HCT116 (cell line): Measurements from ENCODE around the gene SH2D2A. TPM values are rescaled to one million over a fixed set of nuclear protein-coding genes. Genes with fewer than 3 reads are reported as not detected.

Experiments used
- ATAC-seq: fragments of 200-7000 bp; cut with Tn5 transposase; 2 replicates; pipeline ENCODE4 v1.9.1; 2020; ENCODE audit warnings: mild to moderate bottlenecking, moderate library complexity
- BruUV-seq: library from RNA; stranded (reverse); fragments of 400-500 nt; replicated peaks from 2 replicates; lab custom pipeline; 2021; lab: Mats Ljungman, UMichigan
- CTCF ChIA-PET: fragments of 300-600 bp; sonication (Branson Sonifier 250); formaldehyde crosslinking; loops from one replicate; lab custom pipeline; 2021; ENCODE audit warnings: antibody characterized with exemption; lab: Charles Lee
- POLR2A ChIA-PET: fragments of 300-600, 350-600 bp; sonication (Branson Sonifier 250); formaldehyde crosslinking; loops from one replicate; lab custom pipeline; 2021; ENCODE audit warnings: antibody characterized with exemption; lab: Charles Lee
- RAD21 ChIA-PET, 2 experiments: fragments of 300-600 bp; sonication (Branson Sonifier 250); formaldehyde crosslinking; loops; one replicate each; lab custom pipeline; 2023; ENCODE audit warnings: low total read pairs in 2 of 2; ENCODE audit not compliant: uncharacterized antibody in 2 of 2, unreplicated experiment in 2 of 2, low non-redundant PET in 1 of 2; lab: Charles Lee
- DNase-seq: peaks from one replicate; pipeline ENCODE4 v3.0.0-alpha.2; 2010; ENCODE audit warnings: low read depth, low spot score
- H2AFZ ChIP-seq: fragments of 200-600 bp; shearing (Covaris generic), sonication (generic); 2 replicates; pipeline ENCODE4 v1.6.1; 2017; ENCODE audit warnings: low read depth, mixed run types, mixed read lengths, antibody characterized with exemption, low read length; ENCODE audit not compliant: poor library complexity, severe bottlenecking
- H3K27ac ChIP-seq: 2 replicates; pipeline ENCODE4 v1.5.1; 2012; ENCODE audit warnings: low read depth, low read length
- H3K27me3 ChIP-seq: fragments of 200-600 bp; sonication (generic); 2 replicates; pipeline ENCODE4 v1.6.1; 2016; ENCODE audit warnings: mixed run types, low read length, mixed read lengths; ENCODE audit not compliant: insufficient read depth
- H3K36me3 ChIP-seq, 2 experiments: fragments of 200-500 bp in 1 of 2; fragments of 200-600 bp in 1 of 2; sonication (Bioruptor generic) in 1 of 2; sonication (generic) in 1 of 2; 2 replicates each; pipeline versions ENCODE4 v1.5.1 to v1.6.1; 2014 to 2016; ENCODE audit warnings: low read length in 2 of 2, inconsistent platforms in 1 of 2, mixed read lengths in 1 of 2, mixed run types in 1 of 2; ENCODE audit not compliant: insufficient read depth in 2 of 2, control insufficient read depth in 1 of 2
- H3K4me1 ChIP-seq, 2 experiments: fragments of 200-600 bp in 1 of 2; sonication (generic) in 1 of 2; 2 replicates each; pipeline versions ENCODE4 v1.5.1 to v1.6.1; 2012 to 2017; ENCODE audit warnings: low read length in 2 of 2, inconsistent platforms in 1 of 2, mild to moderate bottlenecking in 1 of 2, mixed read lengths in 1 of 2, mixed run types in 1 of 2, moderate library complexity in 1 of 2; ENCODE audit not compliant: insufficient read depth in 2 of 2, control insufficient read depth in 1 of 2
- H3K4me2 ChIP-seq: fragments of 200-600 bp; sonication (generic); 2 replicates; pipeline ENCODE4 v1.6.1; 2017; ENCODE audit warnings: mixed run types, low read length, mixed read lengths
- H3K4me3 ChIP-seq, 2 experiments: fragments of 200-600 bp in 1 of 2; sonication (generic) in 1 of 2; replicated peaks in 1 of 2; 2 replicates each; pipeline ENCODE4 v1.5.1; 2011 to 2016; ENCODE audit warnings: low read length in 2 of 2, control low read depth in 1 of 2, low read depth in 1 of 2, mild to moderate bottlenecking in 1 of 2, mixed read lengths in 1 of 2, mixed run types in 1 of 2
- H3K79me2 ChIP-seq: fragments of 200-600 bp; sonication (generic); 2 replicates; pipeline ENCODE4 v1.6.1; 2017; ENCODE audit warnings: mild to moderate bottlenecking, mixed run types, low read length, moderate library complexity, mixed read lengths; ENCODE audit not compliant: insufficient read depth
- H3K9ac ChIP-seq: fragments of 200-600 bp; sonication (generic); 2 replicates; pipeline ENCODE4 v1.6.1; 2016; ENCODE audit warnings: low read length, mixed read lengths
- H3K9me2 ChIP-seq: fragments of 200-600 bp; sonication (generic), shearing (Covaris generic); 2 replicates; pipeline ENCODE4 v1.6.1; 2017; ENCODE audit warnings: mixed run types, mild to moderate bottlenecking, moderate library complexity; ENCODE audit not compliant: insufficient read depth
- H3K9me3 ChIP-seq, 2 experiments: fragments of 200-500 bp in 1 of 2; fragments of 200-600 bp in 1 of 2; sonication (Bioruptor generic) in 1 of 2; sonication (generic) in 1 of 2; 2 replicates each; pipeline ENCODE4 v1.6.1; 2014 to 2017; ENCODE audit warnings: low read length in 2 of 2, mixed read lengths in 2 of 2, inconsistent platforms in 1 of 2, low read depth in 1 of 2, mild to moderate bottlenecking in 1 of 2, mixed run types in 1 of 2, moderate library complexity in 1 of 2; ENCODE audit not compliant: control insufficient read depth in 1 of 2, insufficient read depth in 1 of 2
- H4K20me1 ChIP-seq: fragments of 200-600 bp; sonication (generic), shearing (Covaris generic); 2 replicates; pipeline ENCODE4 v1.6.1; 2017; ENCODE audit warnings: mixed run types, mild to moderate bottlenecking, moderate library complexity; ENCODE audit not compliant: insufficient read depth
- ELF1 ChIP-seq: IDR thresholded peaks from 2 replicates; pipeline ENCODE4 v1.6.1; 2012; ENCODE audit warnings: low read depth, borderline replicate concordance
- RAD21 ChIP-seq: IDR thresholded peaks from 2 replicates; pipeline ENCODE4 v1.6.1; 2012; ENCODE audit warnings: low read depth, mild to moderate bottlenecking
- ZFX ChIP-seq: fragments of 450-650 bp; IDR thresholded peaks from 2 replicates; pipeline ENCODE4 v1.6.1; 2017
- intact Hi-C: fragments of 100-400 bp; cut with micrococcal nuclease; formaldehyde crosslinking; loops from 2 replicates; pipeline ENCODE4 v1.10.0; 2022
- total RNA-seq: library from RNA; stranded (reverse); gene quantifications from one replicate; pipeline ENCODE4 v1.2.1, GENCODE V29; 2021; ENCODE audit not compliant: unreplicated experiment
- TF ChIP-seq, protein P1 (sequence below): IDR thresholded peaks from 2 replicates; pipeline ENCODE4 v1.6.1; 2011; ENCODE audit warnings: mild to moderate bottlenecking, low read length, moderate library complexity; ENCODE audit not compliant: insufficient replicate concordance; ENCODE audit errors: extremely low read depth
- TF ChIP-seq, protein P2 (sequence below): IDR thresholded peaks from 2 replicates; pipeline ENCODE4 v1.6.1; 2012; ENCODE audit warnings: low read depth

Gene SH2D2A
- total RNA-seq, 1 experiment from 2014 or later: 4.8 TPM

DNA sequence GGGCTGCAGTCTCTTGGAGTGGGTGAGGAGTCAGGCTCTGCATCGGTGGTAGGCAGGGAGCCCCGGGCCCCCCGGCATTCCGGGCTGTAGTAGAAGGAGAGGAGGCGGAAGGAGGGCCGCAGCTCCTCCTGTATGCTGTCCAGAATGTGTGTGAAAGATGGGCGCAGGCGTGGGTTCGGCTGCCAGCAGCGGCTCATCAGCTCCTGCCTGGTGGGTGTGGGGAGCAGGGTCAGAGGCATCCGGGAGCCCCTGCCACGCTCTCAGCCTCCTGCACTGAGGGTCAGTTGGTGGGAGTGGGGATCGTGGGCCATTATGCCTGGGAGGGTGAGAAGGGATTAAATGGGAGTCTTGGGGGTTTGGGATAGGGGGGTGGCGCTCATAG lies 24.2 kb upstream of the SH2D2A start (continued):
- TF ChIP-seq, protein P1, sequence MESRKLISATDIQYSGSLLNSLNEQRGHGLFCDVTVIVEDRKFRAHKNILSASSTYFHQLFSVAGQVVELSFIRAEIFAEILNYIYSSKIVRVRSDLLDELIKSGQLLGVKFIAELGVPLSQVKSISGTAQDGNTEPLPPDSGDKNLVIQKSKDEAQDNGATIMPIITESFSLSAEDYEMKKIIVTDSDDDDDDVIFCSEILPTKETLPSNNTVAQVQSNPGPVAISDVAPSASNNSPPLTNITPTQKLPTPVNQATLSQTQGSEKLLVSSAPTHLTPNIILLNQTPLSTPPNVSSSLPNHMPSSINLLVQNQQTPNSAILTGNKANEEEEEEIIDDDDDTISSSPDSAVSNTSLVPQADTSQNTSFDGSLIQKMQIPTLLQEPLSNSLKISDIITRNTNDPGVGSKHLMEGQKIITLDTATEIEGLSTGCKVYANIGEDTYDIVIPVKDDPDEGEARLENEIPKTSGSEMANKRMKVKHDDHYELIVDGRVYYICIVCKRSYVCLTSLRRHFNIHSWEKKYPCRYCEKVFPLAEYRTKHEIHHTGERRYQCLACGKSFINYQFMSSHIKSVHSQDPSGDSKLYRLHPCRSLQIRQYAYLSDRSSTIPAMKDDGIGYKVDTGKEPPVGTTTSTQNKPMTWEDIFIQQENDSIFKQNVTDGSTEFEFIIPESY: no peak
- no peak for TF ChIP-seq ZFX
- TF ChIP-seq ELF1: no peak
- TF ChIP-seq, protein P2, sequence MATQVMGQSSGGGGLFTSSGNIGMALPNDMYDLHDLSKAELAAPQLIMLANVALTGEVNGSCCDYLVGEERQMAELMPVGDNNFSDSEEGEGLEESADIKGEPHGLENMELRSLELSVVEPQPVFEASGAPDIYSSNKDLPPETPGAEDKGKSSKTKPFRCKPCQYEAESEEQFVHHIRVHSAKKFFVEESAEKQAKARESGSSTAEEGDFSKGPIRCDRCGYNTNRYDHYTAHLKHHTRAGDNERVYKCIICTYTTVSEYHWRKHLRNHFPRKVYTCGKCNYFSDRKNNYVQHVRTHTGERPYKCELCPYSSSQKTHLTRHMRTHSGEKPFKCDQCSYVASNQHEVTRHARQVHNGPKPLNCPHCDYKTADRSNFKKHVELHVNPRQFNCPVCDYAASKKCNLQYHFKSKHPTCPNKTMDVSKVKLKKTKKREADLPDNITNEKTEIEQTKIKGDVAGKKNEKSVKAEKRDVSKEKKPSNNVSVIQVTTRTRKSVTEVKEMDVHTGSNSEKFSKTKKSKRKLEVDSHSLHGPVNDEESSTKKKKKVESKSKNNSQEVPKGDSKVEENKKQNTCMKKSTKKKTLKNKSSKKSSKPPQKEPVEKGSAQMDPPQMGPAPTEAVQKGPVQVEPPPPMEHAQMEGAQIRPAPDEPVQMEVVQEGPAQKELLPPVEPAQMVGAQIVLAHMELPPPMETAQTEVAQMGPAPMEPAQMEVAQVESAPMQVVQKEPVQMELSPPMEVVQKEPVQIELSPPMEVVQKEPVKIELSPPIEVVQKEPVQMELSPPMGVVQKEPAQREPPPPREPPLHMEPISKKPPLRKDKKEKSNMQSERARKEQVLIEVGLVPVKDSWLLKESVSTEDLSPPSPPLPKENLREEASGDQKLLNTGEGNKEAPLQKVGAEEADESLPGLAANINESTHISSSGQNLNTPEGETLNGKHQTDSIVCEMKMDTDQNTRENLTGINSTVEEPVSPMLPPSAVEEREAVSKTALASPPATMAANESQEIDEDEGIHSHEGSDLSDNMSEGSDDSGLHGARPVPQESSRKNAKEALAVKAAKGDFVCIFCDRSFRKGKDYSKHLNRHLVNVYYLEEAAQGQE: no peak

DNA sequence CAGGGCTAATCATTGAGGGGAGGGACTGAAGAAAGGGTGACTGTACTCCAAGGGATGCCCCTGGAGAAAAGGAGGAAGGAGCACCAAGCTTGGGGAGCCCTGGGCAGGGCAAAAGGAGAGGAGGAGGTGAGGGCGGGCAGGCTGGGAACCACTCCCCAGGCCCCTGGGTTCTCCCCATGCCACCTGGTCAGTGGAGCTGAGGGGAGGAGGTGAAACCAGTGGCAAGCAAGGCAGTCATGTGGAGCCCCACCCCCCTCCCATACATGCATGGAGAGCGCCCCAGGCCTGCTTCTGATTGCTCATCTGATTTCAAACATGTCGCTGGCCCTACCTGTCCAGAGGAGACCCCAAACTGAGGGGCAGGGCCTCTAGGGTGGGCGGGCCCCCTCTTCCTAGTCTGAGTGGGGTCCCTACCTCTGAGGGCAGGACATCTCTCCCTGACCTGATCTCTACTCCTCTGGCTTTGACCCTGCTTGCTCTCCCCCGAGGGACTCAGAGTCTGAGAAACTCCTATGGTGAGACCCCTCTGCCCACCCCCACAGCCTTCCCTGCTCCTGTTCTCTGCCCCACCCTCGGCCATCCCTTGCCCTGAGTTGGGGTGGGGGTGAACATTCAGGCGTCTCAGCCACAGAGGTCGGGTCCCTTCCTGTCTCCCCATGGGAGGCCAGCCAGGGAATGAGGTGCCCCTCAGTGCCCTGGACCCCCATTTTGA lies 23.7 kb upstream of the SH2D2A start:
- ChIA-PET CTCF (interaction anchor here (4.5 kb wide), 1 partner anchor 19 kb away, joined by 44 read pairs; the partner anchor contains the start of genes INSRR and NTRK1), POLR2A (no interaction called here)

More for the DNA sequence above, 23.7 kb upstream of the SH2D2A start:
- Histone ChIP-seq H3K36me3 (no peaks in the 10 kb centered on the region), H2AFZ (no peak overlapping the region), H3K4me3 (no peak overlapping the region), H3K9me3 (no peaks in the 10 kb centered on the region), H3K4me2 (no peak overlapping the region), H3K9ac (no peak overlapping the region), H3K27me3 (no peaks in the 10 kb centered on the region), H3K4me1 (no peaks in the 10 kb centered on the region), H3K79me2 (no peaks in the 10 kb centered on the region), H3K27ac (no peak overlapping the region), H4K20me1 (no peaks in the 10 kb centered on the region), H3K9me2 (no peaks in the 10 kb centered on the region)
- intact Hi-C loops: no loop called here
- ATAC-seq (no peak), DNase-seq (no peak)
- no TSS peak for BruUV-seq
- RAD21 ChIA-PET: no interaction called here
- TF ChIP-seq RAD21: no peak
- no peak for TF ChIP-seq ZFX
